KBM-7 (cell line): Measurements from ENCODE around the gene DRP2.
"Not testable (repeated sequence)": the region's sequence is repeated elsewhere in the genome, so short reads cannot be mapped to it uniquely, and the experiment has no call there.

Experiments
- DNase-seq: peaks from one replicate; pipeline ENCODE4 v3.0.0-alpha.2; 2015
- in situ Hi-C: fragments of 300-500 bp; cut with MboI; formaldehyde crosslinking; loops from 2 replicates; pipeline ENCODE4 v1.14.3; 2020; ENCODE audit warnings: low sequenced_read_pairs, low pct_unique_long_range_greater_than_20kb, mixed read lengths

The DRP2 gene, protein sequence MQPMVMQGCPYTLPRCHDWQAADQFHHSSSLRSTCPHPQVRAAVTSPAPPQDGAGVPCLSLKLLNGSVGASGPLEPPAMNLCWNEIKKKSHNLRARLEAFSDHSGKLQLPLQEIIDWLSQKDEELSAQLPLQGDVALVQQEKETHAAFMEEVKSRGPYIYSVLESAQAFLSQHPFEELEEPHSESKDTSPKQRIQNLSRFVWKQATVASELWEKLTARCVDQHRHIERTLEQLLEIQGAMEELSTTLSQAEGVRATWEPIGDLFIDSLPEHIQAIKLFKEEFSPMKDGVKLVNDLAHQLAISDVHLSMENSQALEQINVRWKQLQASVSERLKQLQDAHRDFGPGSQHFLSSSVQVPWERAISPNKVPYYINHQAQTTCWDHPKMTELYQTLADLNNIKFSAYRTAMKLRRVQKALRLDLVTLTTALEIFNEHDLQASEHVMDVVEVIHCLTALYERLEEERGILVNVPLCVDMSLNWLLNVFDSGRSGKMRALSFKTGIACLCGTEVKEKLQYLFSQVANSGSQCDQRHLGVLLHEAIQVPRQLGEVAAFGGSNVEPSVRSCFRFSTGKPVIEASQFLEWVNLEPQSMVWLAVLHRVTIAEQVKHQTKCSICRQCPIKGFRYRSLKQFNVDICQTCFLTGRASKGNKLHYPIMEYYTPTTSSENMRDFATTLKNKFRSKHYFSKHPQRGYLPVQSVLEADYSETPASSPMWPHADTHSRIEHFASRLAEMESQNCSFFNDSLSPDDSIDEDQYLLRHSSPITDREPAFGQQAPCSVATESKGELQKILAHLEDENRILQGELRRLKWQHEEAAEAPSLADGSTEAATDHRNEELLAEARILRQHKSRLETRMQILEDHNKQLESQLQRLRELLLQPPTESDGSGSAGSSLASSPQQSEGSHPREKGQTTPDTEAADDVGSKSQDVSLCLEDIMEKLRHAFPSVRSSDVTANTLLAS

DNA sequence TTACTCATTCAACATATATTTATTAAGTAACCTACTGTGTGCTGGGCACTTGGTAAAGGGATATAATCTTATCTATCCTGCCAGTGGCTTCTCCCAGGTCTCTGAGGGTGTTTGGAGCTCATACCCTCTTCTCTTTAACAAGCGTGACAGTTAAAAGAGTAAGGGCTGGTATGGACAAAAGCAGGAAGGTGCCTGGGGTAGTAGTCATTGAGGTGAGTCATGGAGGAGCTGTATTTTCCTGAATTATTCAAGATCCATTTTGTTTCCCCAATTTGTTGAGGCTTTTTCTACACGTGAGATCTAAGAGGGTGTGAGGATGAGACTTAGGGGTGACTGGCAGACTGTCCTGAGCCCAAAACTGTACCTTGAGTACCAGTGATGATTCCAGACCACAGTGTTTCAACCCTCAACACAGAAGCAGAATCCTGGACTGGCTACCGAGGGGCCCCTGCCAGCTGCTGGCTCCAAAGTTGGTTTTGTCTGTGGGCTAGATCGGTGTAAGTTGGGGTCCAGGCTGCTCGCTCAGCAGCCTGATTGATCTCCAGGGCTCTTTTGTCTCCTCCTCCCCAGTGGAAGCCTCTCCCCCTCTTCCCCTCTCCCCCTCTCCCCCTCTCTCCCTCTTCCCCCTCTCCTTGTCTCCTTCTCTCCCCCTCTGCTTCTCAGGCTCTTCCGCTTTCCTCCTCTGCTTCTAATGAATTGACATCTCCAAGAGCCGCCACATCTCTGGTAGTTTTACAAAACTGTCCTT, at the start of gene DRP2:
Gene DRP2 (plus strand): TSS at position 671 of the 748 bp plus-strand sequence. CDS start 11,862 bp downstream, outside the sequence.
- in situ Hi-C loops: no loop called here
- no peak for DNase-seq

DNA sequence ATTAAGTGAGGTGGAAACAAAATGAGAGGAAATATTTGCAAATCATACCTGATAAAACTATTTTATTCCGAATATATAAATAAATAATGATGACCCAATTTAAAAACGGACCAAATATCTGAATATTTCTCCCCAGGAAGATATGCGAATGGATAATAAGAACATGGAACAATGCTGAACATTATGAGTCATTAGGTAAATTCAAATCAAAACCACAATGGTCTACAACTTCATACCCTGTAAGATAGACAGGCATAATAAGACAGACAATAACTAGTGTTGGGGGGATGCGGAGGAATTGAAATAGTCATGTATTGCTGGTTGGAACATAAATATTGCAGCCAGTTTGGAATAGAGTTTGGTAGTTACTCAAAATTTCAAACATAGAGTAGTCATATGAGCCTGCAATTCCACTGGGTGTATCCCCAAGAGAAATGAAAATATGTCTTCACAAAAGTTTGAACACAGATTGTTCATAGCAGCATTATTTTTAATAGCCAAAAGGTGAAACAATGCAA, 47.6 kb upstream of the DRP2 start:
- in situ Hi-C loops: no loop called here
- DNase-seq: no peak

DNA sequence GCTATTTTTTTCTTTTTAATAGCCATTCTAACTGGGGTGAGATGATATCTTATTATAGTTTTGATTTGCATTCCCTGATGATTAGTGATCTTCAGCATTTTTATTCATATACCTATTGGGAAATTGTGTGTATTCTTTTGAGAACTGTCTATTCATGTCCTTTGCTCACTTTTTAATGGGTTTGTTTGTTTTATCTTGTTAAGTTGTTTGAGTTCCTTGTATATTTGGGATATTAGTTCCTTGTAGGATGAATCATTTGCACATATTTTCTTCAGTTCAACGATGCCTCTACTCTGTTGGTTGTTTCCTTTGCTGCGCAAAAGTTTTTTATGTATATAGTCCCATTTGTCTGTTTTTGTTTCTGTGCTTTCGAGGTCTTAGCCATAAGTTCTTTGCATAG, 43.1 kb upstream of the DRP2 start:
- DNase-seq: no peak

DNA sequence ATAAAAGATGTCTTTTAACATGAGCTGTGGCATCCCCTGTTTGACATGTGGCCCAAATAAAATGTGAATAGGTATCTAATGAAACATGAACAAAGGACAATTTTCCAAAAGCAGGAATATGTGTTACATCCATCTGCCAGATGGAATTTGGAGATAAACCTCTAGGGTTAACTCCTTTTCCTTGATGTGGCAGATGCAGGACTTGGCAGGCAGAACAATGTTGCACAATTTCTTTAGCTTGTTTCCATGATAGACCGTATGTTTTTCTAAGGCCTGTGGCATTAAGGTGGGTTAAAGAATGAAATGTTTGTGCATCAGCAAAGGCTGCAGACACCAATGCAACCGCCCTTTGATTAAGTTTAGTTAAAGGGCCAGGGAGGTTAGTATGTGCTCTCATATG, 34.7 kb upstream of the DRP2 start:
- in situ Hi-C loops, DNase-seq: not testable (repeated sequence)

More for the DNA sequence above, 43.1 kb upstream of the DRP2 start:
- in situ Hi-C loops: no loop called here

DNA sequence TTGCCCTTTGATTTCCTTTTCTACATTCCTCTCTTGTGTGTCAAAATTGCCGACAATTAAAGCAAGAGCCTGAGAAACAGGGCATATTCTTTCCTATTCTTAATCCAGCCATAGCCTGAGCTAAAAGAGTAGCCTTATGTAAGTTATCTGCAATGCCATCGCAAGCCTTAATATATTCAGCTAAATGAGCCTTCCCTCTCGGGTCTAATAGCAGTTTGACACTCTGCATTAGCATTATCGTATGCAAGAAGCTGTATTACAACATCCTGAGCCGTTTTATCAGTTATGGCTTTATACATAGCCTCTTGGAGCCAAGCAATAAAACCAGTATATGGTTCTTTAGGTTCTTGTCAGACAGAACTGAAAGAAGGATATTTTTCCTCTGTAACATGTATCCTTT, 31.6 kb upstream of the DRP2 start:
- DNase-seq, in situ Hi-C loops: not testable (repeated sequence)

DNA sequence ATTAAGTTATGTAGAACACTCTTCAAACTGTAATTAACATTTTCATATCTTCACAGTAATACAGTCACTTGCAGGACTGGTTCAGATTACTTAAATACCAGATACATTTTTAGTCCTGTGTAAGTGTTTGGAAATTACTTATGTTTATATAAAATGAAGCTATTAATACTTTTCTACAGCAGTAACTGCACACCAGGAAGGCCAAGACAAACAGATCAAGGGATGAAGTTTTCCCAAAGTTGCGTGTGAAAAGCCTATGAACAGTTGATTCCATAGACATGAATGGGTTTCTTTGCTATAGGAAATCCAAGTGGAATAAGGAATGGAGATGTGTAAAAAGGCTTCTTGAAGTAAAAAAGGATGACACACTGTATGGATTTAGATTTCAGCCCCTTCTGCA, 28.9 kb upstream of the DRP2 start:
- no peak for DNase-seq
- in situ Hi-C loops: no loop called here

DNA sequence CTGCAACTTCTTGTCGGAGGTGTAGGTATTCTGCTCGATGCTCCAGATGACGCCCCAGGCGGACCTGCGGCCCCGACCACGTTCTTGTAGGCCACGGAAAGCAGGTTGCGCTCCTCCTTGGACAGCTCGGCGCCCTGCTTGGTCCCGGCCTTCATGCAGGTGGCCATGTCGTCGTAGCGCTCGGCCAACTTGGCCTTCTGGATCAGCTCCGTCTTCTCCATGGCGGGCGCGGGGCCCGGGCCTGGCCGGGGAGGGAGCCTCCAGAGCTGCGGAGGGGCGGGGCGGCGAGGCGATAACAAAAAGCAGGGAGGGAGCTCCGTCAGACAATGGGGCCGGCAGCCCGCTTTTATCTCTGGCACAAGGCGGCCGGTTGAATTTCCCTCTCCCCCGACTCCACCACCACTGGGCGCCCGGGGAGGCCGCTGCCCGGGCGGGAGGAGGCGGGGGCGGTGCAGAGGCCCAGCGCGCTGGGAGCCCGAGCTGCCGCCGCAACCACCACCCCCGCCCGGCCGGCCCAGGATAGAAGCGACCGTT, 28.3 kb upstream of the DRP2 start:
- no peak for DNase-seq
- in situ Hi-C loops: no loop called here

DNA sequence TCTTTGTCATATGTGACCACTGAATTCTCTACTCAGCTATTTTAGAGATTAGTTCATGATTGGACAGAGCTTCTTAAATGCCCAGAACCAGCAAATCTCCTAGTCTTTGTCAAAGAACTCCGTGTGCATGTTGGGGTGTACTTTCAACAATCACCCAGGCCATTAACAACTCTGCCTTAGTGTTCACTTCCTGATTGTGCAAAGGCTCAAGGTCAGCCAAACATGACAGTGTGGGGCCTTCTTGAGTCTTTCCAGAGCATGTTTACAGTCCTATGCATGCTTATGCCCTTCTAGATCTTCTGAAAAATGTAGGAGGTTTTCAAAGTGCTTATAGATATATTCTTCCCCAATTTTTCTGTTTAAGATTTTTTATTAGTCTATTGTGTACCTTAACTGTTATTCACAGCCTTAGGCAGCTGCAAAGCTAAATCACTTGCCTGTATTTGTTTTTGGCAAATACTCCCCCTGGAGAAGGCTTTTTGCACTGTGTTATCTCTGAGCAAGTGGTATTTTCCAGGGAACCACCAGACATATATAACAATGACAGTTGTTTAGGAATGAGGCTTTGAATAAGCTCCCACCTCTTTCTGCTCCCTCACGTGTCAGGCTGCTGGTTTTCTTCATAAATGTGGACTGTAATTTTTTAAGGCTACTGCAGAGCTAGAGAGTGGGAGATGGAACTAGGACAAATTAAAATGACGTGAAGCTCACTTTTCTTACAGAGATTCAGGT, 24.0 kb upstream of the DRP2 start:
- in situ Hi-C loops: no loop called here

DNA sequence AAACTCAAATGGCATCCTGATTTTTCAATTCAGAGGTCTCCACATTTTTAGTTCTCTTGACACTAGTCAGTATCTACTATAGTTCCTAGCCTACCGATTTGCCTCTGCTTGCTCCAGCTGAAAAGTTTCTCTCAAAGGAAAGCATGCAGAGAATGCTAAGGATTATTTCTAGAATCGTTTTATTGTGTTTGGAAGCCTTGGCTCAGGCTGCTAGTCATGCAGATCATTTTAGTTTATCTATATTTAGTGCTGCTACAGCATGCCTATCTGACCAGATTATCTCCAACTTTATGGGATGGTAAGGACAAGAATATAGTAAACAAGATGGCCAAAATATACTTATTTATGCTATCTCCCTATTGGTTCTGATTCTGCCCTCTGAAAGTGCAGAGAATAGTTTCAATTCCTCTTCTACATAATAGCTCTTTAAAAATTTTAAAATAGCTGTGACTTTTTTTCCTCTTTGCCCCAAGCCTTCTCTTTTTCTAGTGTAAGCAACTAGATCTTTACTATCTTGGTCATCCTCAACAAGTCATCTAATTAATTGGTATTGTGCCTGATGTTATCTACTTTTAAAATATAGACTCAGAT, 15.7 kb upstream of the DRP2 start:
- DNase-seq: no peak
- in situ Hi-C loops: no loop called here

More for the DNA sequence above, 24.0 kb upstream of the DRP2 start:
- no peak for DNase-seq

DNA sequence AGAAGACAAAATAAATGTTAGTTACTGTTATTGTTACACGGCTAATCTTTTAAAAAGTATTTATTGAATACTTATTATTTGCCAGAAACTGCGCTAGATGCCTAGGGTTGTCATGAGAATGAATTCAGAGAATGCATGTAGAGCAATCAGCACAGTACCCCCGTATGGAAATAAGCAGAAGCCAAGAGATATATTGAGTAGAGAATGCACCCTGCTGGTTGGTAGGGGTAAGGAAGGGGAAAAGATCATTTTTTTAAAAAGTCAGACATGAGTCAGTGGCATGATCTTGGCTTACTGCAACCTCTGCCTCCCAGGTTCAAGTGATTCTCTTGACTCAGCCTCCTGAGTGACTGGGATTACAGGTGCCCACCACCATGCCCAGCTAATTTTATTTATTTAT, 13.1 kb upstream of the DRP2 start:
- peak; percentile 61 for DNase-seq
- in situ Hi-C loops: no loop called here

DNA sequence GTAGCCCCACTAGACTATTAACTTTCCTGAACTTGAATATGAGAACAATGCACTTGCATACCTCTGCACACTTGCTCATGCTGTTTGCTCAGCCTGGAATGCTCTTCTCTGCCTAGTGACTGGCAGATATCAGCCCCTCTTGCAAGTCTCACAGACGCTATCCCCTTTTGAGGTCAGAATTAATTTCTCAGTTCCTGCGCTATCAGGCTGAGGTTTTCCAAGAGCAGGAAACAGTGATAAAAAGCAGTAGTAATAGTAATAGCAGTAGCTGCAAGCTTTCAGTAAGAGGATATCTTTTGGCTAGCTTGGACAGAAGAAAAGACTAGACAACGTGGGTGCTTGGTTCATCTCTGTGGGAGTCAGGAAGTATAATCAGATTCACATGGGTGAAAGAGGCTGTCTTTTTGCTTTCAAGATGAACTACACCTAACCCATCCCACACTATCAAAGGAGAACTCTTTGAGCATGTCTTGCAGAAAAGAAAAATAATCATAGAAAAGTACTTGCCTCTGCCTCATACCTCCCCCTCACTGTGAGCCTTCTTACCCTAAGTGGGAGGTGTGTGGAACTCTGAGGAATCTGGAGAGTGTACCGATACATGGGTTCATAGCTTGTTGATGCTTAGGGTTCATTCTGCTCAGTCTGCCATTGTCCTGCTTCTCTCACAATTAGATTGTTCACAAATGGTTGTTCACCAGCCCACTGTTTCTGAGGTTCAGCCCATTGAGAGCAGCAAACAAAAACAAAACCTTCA, 11.3 kb upstream of the DRP2 start:
- in situ Hi-C loops: no loop called here
- no peak for DNase-seq

DNA sequence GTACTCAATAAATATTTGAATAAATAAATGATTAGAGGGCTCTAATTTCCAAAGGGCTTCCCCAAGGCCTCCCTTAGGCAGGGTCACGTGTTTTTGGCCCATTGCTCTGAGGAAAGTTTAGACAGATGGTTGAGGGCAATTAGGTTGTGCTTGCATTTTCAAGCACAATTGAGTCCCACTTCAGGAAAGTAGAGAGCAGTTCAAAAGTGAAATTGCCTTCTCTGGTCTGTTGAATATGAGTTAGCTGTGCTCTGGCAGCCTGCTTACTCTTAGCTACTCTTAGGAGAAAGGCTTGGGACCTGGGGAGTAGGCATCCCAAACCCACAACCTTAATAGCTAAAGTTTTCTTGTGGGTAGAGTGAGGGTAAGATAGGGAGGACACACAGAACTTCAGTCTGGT, 9.0 kb upstream of the DRP2 start:
- DNase-seq: no peak
- in situ Hi-C loops: no loop called here

DNA sequence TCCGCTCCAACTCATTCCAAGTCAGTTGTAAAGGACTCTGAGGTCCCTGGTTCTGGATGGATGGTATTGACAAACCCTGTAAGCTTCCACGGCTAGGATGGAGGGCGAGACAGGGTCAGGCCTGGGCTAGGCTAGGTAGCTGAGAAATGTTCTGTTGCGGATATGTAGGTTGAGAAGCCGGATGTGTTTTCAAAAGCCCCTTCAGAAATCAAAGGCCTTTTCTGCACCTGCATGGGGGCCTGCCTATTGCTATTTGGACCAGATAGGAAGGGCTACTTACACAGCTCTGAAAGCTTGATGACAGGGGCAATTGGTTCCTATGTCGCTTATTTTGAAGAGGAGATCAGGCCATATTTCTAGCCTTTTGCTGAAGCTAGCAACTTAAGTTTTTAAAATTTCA, 1.9 kb upstream of the DRP2 start:
- in situ Hi-C loops: no loop called here
- DNase-seq: no peak

DNA sequence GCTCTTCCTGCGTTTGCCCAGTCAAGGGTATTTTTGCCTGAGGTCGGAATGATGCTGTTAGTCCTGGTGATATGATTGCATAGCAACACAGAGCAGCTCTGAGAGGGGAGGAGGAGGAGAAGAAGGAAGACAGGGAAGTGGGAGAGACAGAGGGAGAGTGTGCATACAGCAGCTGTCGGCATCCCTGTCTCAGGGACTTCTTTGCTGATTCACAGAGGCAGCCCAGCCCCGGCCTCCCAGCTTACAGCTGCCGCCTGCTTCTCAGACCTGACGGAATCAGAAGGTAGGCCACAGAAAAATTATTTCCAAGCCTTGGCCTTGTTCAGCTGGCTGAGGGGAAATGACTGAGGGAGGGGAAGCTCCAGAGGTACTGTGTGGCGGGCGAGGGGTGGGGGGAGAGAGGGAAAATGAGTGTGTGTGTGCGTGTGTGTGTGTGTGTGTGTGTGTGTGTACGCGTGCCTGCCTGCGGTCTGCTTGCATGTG, 319 bp downstream of the DRP2 start:
- in situ Hi-C loops: no loop called here
- DNase-seq: no peak

DNA sequence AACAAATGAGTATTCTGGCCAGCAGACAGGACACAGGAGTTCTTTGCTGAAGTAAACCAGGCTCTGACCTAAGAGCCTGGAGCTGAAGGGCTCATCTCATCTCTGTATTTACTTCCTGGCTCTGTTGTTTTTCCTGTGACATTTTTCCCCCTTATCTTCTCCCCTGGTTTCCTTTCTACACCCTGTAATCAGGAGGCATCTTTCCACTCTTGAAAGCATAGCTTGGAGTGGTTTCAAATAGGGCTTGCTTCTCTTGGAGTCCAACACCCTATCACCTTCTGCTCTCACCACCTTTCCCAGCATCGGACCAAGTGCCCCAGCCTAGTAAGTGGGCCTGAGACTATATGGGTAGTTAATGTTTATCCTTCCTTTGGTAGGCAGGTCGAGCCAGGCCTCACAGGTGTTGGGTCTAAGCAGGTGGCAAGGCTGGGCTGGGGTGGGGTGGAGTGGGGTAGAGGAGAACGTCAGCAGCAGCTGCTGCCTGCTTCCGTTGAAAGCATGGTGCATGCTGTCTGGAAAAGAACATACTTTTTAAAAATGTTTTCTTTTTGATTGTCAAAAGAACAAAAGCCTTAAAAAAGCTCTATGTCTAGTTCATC, 1.2 kb downstream of the DRP2 start:
- DNase-seq: no peak
- in situ Hi-C loops: no loop called here

DNA sequence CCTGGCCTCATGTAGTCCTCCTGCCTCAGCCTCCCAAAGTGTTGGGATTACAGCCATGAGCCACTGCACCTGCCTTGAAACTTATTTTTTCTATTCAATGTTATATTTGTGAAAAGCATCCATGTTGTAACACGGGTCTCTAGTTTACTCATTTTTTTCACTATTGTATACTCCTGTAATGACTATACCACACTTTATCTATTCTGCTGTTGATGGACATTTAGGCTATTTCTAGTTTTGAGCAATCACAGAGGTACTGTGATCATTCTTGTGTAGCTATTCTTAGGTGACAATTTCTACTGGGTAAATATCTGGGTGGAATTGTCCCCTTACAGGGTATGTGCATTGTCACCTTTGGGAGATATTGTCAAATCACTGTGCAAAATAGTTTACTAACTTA, 3.6 kb downstream of the DRP2 start:
- no peak for DNase-seq
- in situ Hi-C loops: no loop called here

DNA sequence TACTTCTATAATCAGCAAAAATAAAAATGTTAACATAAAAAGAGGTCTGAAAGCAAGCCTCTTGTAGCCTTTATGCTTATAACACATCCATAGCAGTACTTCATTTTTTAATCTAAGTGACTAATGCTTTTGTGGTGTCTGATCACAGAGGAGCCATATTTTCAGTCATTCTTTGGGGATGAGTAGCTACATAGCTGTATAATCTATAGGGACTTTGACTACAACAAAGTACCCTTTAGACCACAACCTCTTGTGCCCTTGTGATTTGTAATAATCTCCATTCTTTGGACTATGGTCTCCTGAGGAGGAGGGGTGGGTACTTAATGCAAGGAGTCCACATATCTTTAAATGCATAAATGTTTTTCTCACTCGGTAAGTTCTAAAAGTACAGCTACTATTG, 9.6 kb downstream of the DRP2 start:
- in situ Hi-C loops: no loop called here
- no peak for DNase-seq
